Activated effector memory CD4-positive, alpha-beta T cell treated with Interleukin-2 at 50 U/mL for 16 hours (primary cell): ENCODE data around the gene CRIM1.

Experiments
- DNase-seq: peaks from one replicate; pipeline ENCODE4 v3.0.0-alpha.2; 2020

The CRIM1 gene

DNA sequence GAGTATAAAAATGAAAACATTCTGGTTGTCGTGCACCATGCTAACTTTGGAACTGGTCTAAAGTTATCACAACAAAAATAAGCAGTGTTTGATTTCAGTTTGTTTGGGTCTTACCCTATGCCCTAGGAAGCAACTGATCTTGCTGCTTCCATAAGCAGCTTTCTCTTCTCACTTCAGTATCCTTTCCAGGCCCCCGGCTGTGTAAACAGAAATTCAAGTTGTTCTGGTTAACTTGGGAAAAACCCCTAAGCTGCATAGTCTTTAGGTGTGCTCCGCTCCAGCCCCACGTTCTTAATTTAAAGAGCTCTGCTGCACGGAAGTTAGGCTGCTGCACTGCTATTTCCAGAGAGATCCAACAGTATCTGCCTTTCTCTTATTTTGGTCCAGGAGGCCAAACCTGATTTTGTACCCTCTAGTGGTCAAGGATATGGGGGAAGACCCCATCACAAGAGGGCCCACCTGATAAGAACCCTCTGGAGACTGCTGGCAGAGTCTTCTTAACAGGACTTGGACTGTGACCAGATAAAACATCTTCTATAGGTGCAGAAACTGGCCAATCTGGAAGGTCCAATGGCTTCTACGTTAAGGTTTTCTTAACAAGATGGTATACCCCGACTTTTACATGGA, 173.3 kb downstream of the CRIM1 start:
- no peak for DNase-seq

DNA sequence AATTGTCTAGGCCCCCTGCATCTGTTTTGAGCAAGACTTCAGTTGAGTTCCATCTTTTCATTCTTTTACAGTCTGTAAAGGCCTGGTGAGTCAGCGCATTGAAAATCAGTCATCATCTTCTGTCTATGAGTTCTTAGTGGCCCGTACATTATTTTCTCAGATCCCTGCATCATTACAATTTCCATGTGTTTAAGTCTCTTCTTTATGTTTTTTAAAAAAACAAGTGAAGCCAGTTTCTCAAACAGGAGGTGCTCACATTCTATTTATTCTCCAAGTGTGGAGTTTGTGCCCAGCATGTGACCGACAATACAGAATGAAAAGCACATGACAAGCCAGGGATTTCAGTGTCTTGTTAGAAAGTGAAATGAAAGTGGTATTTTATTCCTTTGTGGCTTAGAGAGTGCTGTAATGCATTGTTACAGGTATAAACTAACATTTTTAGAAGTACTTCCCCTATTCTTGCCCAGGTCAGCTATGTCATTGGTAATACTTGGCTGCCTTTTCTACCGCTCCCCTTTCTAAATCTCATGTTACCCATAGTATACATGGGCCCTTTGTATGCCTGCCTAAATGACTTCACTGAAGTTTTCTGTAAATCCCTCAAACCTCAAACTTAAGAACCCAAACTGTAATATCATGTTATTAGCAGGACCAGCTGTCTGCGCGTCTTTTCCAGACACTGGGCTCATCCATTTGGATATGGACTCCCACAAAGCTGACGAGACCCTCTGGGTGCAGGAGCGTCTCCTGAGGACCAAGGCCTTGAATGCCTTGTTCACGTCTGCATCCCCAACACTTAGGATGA, 174.8 kb downstream of the CRIM1 start:
- DNase-seq = no peak

DNA sequence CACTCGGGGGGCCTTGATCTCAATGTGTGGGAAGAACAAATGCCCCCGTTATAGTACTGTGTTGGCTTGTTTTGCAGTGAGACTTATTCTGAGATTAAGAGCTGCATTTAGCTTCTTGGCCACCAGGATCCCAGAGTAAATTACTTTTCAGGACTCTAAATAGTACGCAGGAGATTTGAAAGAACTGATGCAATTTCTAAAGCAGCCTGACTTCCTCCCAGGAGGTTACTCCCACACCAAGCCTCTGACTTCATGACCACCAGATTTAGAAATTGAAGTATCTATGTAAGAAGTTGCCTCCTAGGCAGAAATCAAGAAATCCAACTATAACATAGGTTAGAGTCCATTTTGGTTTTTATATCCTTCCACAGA, 175.4 kb downstream of the CRIM1 start:
- no peak for DNase-seq

- DNase-seq = no peak
These were observed 178.8 kb downstream of the CRIM1 start for GRCh38 chr2:36534275-36534799.

DNA sequence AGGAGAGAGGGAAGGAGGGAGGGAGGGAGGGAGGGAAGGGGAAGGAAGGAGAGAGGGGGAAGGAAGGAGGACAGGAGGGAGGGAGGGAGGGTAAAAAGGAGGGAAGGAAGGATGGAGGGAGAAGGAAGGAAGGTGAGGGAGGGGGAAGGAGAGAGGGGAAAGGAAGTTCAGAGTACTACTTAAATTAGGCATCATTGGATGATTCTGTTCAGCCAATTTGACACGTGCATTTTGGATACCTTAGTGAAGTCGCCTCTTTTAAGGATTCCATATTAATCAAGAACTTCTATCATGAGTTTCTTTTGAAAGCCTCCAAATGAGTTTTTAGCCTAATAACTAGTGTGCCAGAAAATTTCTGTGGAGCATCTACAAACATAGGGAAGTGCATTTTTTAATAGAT, 179.5 kb downstream of the CRIM1 start:
- DNase-seq = no peak

DNA sequence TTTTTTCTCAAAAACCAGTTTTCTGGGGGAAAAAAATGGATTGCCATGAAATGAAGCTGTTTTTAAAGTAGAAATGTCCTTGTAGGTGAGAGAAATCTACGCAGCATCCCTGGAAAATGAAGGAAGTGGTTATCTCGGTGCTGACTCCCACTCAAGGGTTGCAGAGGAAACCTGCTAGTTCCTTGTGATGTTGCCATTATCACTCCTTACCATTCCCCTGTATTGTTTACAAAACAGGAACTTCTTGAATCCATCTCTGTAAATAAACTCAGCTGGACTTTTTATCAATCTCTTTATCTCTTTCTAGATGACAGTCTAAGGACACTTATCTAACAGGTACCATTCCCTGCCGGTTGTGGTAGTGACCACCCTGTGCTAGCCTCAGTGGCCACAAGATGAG, 181.2 kb downstream of the CRIM1 start:
- DNase-seq = no peak

DNA sequence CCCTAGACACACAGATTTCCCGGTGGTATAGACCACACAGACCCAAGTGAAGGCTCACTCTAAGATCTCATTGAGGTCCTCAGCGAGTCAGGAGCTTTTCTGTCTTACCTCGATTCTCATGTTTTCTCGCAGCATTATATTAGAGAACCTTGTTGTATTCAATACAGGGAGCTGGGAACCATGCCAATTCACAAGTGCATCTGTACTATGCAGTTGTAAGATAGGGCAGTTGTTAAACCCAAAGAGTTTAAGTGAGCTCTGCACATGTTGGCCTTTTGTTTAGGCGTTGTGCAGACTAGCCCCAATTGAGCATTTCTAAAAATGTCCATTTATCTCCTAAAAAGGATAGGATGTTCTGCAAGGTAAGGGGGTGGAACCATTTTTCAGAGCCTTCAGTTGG, 182.8 kb downstream of the CRIM1 start:
- no peak for DNase-seq

GRCh38 chr2:36539631-36540030, 184.1 kb downstream of the CRIM1 start:
- DNase-seq = no peak

- DNase-seq = no peak
These were observed 185.6 kb downstream of the CRIM1 start for GRCh38 chr2:36540986-36541754.

- DNase-seq = no peak
These were observed 186.5 kb downstream of the CRIM1 start for GRCh38 chr2:36541891-36542595.

- DNase-seq = no peak
These were observed 189.2 kb downstream of the CRIM1 start for GRCh38 chr2:36544638-36545338.

- no peak for DNase-seq
These were observed 190.4 kb downstream of the CRIM1 start for GRCh38 chr2:36545871-36546416.

DNA sequence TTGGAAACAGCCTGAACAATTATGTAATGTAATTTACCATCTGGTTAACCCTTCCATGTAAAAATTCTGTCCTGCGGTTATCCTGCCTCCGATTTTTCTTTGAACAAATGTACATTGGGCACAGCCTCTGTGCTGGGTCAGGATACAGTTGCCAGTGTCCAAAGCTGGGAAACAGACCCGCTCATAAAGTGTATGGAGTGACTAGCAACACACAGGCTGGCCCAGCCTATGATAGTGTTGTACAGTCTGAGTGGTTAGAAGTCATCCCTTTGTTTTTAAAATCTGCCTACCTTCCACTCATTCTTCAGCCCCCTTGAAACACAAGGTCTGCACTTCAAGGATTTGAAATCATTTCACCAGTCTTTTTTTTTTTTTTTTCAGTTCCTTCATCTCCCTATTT, 192.3 kb downstream of the CRIM1 start:
- DNase-seq = no peak

DNA sequence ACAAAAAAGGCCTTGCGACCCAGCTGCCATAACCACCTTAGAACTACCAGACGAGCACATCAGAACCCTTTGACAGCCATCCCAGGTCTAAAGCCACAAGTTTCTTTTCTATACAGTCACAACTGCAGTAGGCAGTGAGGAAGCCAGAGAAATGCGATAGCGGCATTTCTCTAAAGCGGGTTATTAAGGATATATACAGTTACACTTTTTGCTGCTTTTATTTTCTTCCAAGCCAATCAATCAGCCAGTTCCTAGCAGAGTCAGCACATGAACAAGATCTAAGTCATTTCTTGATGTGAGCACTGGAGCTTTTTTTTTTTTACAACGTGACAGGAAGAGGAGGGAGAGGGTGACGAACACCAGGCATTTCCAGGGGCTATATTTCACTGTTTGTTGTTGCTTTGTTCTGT, 193.6 kb downstream of the CRIM1 start:
- no peak for DNase-seq

GRCh38 chr2:36550006-36550405, 194.4 kb downstream of the CRIM1 start:
- no peak for DNase-seq

DNA sequence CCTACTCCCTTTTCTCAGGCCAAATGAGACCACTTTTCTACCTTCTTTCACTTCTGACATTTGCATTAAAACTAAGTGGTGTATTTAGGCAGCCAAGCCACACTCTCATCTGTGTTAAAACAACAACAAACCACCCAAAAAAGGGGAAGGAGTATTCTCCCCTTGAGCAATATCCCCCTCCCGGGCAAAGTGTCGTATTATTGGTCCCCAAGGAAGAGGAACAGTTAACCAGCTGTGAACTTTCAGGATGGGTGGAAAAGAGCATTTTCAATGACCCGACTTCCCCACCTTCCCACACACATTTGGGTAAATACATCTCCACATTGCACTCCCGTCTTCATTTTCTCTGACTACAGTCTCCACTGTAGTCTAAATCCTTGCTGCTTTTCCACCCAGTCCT, 198.1 kb downstream of the CRIM1 start:
- DNase-seq = no peak

DNA sequence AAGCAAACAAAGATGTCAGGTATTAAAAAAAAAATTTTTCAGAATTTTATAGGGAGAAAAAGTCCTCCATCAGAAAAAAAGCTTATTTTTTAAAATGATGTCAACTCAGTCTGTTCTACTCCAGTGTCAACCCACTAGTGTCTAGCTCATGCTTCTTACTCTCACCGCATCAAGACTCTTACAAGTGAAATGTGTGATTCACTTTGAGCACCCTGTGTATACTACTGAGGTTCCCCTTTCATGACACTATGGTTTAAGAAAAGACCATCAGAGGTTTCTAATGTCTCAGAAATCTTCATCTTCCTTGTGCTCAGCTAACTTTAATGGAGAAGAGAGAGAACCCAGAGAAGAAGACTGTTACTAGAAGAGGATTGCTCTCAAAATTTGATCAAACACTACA, 199.0 kb downstream of the CRIM1 start:
- no peak for DNase-seq

GRCh38 chr2:36555789-36556188, 200.2 kb downstream of the CRIM1 start:
- DNase-seq = no peak

- DNase-seq = no peak
These were observed 201.3 kb downstream of the CRIM1 start for GRCh38 chr2:36556842-36557241.

GRCh38 chr2:36559221-36559942, 203.8 kb downstream of the CRIM1 start:
- no peak for DNase-seq

DNA sequence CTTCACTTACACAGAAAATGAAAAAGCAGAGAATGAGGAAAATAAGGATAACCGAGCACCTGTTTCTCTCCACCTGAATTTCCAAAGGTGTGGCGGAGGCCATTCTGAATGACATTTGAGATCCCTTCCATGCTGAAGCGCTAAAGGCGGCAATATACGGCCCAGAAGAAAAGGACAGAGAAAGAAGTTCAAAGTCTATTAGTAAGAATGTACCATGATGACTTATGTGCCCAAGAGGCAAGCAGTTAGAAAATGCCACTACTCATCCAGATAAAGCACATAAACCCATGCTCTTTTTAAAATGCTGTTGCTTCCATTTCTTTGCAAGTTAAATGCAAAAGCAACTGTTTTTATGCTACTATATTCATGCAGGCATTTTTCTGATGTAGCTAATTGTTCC, 205.1 kb downstream of the CRIM1 start:
- DNase-seq = no peak
